ENCODE measurements around the gene IDS. TPM values are rescaled to one million over a fixed set of nuclear protein-coding genes. Genes with fewer than 3 reads are reported as not detected.
"Not testable (repeated sequence)": the region's sequence is repeated elsewhere in the genome, so short reads cannot be mapped to it uniquely, and the experiment has no call there.

Gene IDS
- total RNA-seq, 2 donors from 2014 or later: 204 to 210 TPM

- no peak for TF ChIP-seq CTCF (IDR thresholded peaks at IDR 0.05)
- DNase-seq (ENCODE audit: low spot score): no peak
- no peak overlapping the region for H3K4me3 ChIP-seq
- no peaks in the 10 kb centered on the region for H3K36me3 ChIP-seq
- H3K4me1 ChIP-seq (ENCODE audit: control insufficient read depth in 1 of 2, low read depth in 2 of 2): no peaks in the 10 kb centered on the region
- H3K27ac ChIP-seq: no peak overlapping the region
- H3K9me3 ChIP-seq: no peaks in the 10 kb centered on the region
- no peaks in the 10 kb centered on the region for H3K27me3 ChIP-seq (replicated peaks; ENCODE audit: insufficient read depth)
- no peak for ATAC-seq (ENCODE audit: insufficient number of reproducible peaks, low FRiP score, low read depth)
These were observed 17.8 kb upstream of the IDS start for GRCh38 chrX:149522916-149523315.

GRCh38 chrX:149521438-149521837 is 16.3 kb upstream of the IDS start:
- no peaks in the 10 kb centered on the region for H3K9me3 ChIP-seq
- no peaks in the 10 kb centered on the region for H3K27me3 ChIP-seq (replicated peaks; ENCODE audit: insufficient read depth)
- H3K27ac ChIP-seq: no peak overlapping the region
- no peaks in the 10 kb centered on the region for H3K4me1 ChIP-seq (ENCODE audit: control insufficient read depth in 1 of 2, low read depth in 2 of 2)
- TF ChIP-seq CTCF (IDR thresholded peaks at IDR 0.05): no peak
- H3K4me3 ChIP-seq: no peak overlapping the region
- no peak for ATAC-seq (ENCODE audit: insufficient number of reproducible peaks, low FRiP score, low read depth)
- no peak for DNase-seq (ENCODE audit: low spot score)
- H3K36me3 ChIP-seq: no peaks in the 10 kb centered on the region

- ATAC-seq (ENCODE audit: insufficient number of reproducible peaks, low FRiP score, low read depth): not testable (repeated sequence)
These were observed 15.7 kb upstream of the IDS start for GRCh38 chrX:149520636-149521277.

GRCh38 chrX:149518236-149518635 is 13.1 kb upstream of the IDS start:
- no peak for ATAC-seq (ENCODE audit: insufficient number of reproducible peaks, low FRiP score, low read depth)

More at GRCh38 chrX:149520636-149521277, 15.7 kb upstream of the IDS start:
- not testable (repeated sequence) for H3K4me1 ChIP-seq (ENCODE audit: control insufficient read depth in 1 of 2, low read depth in 2 of 2); H3K9me3 ChIP-seq; DNase-seq (ENCODE audit: low spot score); H3K27me3 ChIP-seq (replicated peaks; ENCODE audit: insufficient read depth); H3K4me3 ChIP-seq; H3K36me3 ChIP-seq; H3K27ac ChIP-seq

GRCh38 chrX:149517308-149517707 is 12.2 kb upstream of the IDS start:
- Histone ChIP-seq H3K36me3 (no peaks in the 10 kb centered on the region), H3K27me3 (replicated peaks; ENCODE audit: insufficient read depth) (no peaks in the 10 kb centered on the region), H3K4me1 (ENCODE audit: control insufficient read depth in 1 of 2, low read depth in 2 of 2) (no peaks in the 10 kb centered on the region), H3K27ac (no peak overlapping the region), H3K9me3 (no peaks in the 10 kb centered on the region), H3K4me3 (no peak overlapping the region)
- no peak for TF ChIP-seq CTCF (IDR thresholded peaks at IDR 0.05)
- no peak for ATAC-seq (ENCODE audit: insufficient number of reproducible peaks, low FRiP score, low read depth)
- DNase-seq (ENCODE audit: low spot score): no peak

More at GRCh38 chrX:149518236-149518635, 13.1 kb upstream of the IDS start:
- no peak for DNase-seq (ENCODE audit: low spot score)
- Histone ChIP-seq H3K4me3 (no peak overlapping the region), H3K9me3 (no peaks in the 10 kb centered on the region), H3K4me1 (ENCODE audit: control insufficient read depth in 1 of 2, low read depth in 2 of 2) (no peaks in the 10 kb centered on the region), H3K27ac (no peak overlapping the region), H3K36me3 (no peaks in the 10 kb centered on the region), H3K27me3 (replicated peaks; ENCODE audit: insufficient read depth) (no peaks in the 10 kb centered on the region)
- TF ChIP-seq CTCF (IDR thresholded peaks at IDR 0.05): no peak

- ATAC-seq (ENCODE audit: insufficient number of reproducible peaks, low FRiP score, low read depth) (no peak), DNase-seq (ENCODE audit: low spot score) (no peak)
- no peak overlapping the region for H3K4me3 ChIP-seq
- TF ChIP-seq CTCF (IDR thresholded peaks at IDR 0.05): no peak
- H3K27ac ChIP-seq: no peak overlapping the region
- no peaks in the 10 kb centered on the region for H3K36me3 ChIP-seq
- no peaks in the 10 kb centered on the region for H3K9me3 ChIP-seq
- H3K4me1 ChIP-seq (ENCODE audit: control insufficient read depth in 1 of 2, low read depth in 2 of 2): no peaks in the 10 kb centered on the region
- no peaks in the 10 kb centered on the region for H3K27me3 ChIP-seq (replicated peaks; ENCODE audit: insufficient read depth)
These were observed 11.5 kb upstream of the IDS start for GRCh38 chrX:149516604-149517003.

All from thoracic aorta (tissue), 2 donors.